Endothelial cell of umbilical vein (primary cell): ENCODE data around the gene HSD17B13. TPM values are rescaled to one million over a fixed set of nuclear protein-coding genes. Genes with fewer than 3 reads are reported as not detected.

ENCODE experiments used
- BruUV-seq: library from RNA; stranded (reverse); fragments of 400-500 nt; replicated peaks from 2 replicates; lab custom pipeline; 2021; lab: Mats Ljungman, UMichigan
- CTCF ChIA-PET: fragments of 300-600, 350-600 bp; sonication (Branson Sonifier 250); formaldehyde crosslinking; loops from one replicate; lab custom pipeline; 2021; ENCODE audit warnings: antibody characterized with exemption, inconsistent platforms; lab: Charles Lee
- POLR2A ChIA-PET: fragments of 300-600, 350-600 bp; sonication (Branson Sonifier 250); formaldehyde crosslinking; loops from one replicate; lab custom pipeline; 2021; ENCODE audit warnings: antibody characterized with exemption, inconsistent platforms; lab: Charles Lee
- DNase-seq: peaks from one replicate; pipeline ENCODE4 v3.0.0-alpha.2; 2011; ENCODE audit warnings: low read depth, low spot score
- FAIRE-seq: peaks from 2 replicates; lab custom pipeline; 2011; peaks lifted over from hg19 to GRCh38; lab: Jason Lieb, UNC
- H2AFZ ChIP-seq: 2 replicates; pipeline ENCODE4 v1.6.0; 2012; ENCODE audit warnings: low read depth, low read length, control low read depth, inconsistent platforms
- H3K27ac ChIP-seq: 2 replicates; pipeline ENCODE4 v1.5.1; 2011; ENCODE audit warnings: low read depth, mild to moderate bottlenecking, control low read depth, low read length, moderate library complexity; ENCODE audit not compliant: insufficient read depth
- H3K27me3 ChIP-seq, 2 experiments: 2 replicates each; pipeline versions ENCODE4 v1.6.0 to v1.6.1; 2011; ENCODE audit warnings: low read length in 2 of 2, mixed read lengths in 1 of 2; ENCODE audit not compliant: control insufficient read depth in 2 of 2, insufficient read depth in 2 of 2
- H3K36me3 ChIP-seq, 2 experiments: 2 replicates in 1 of 2; 3 replicates in 1 of 2; pipeline ENCODE4 v1.5.1; 2011; ENCODE audit warnings: low read length in 2 of 2, mild to moderate bottlenecking in 1 of 2, moderate library complexity in 1 of 2; ENCODE audit not compliant: control insufficient read depth in 2 of 2, insufficient read depth in 2 of 2; ENCODE audit errors: extremely low read depth in 1 of 2
- H3K4me1 ChIP-seq: 3 replicates; pipeline ENCODE4 v1.5.1; 2011; ENCODE audit warnings: mild to moderate bottlenecking, low read length; ENCODE audit not compliant: control insufficient read depth, insufficient read depth; ENCODE audit errors: extremely low read depth
- H3K4me2 ChIP-seq: 2 replicates; pipeline ENCODE4 v1.6.1; 2011; ENCODE audit warnings: low read length, control low read depth, mixed read lengths; ENCODE audit not compliant: insufficient read depth
- H3K4me3 ChIP-seq, 3 experiments: fragments of 200-600 bp in 1 of 3; sonication (generic), shearing (Covaris generic) in 1 of 3; replicated peaks in 1 of 3; 2 replicates each; pipeline ENCODE4 v1.5.1; 2011 to 2016; ENCODE audit warnings: control low read depth in 3 of 3, low read length in 3 of 3, mild to moderate bottlenecking in 2 of 3, inconsistent platforms in 1 of 3, low read depth in 1 of 3, moderate library complexity in 1 of 3; ENCODE audit not compliant: insufficient read depth in 1 of 3
- H3K79me2 ChIP-seq: 2 replicates; pipeline ENCODE4 v1.6.0; 2012; ENCODE audit warnings: low read length, inconsistent platforms; ENCODE audit not compliant: control insufficient read depth, insufficient read depth
- H3K9ac ChIP-seq: replicated peaks from 2 replicates; pipeline ENCODE3; 2011; ENCODE audit warnings: low read length, control low read depth; ENCODE audit not compliant: insufficient read depth; ENCODE audit errors: extremely low read depth
- H3K9me1 ChIP-seq: replicated peaks from 3 replicates; pipeline ENCODE4 v1.6.0; 2011; ENCODE audit warnings: mild to moderate bottlenecking, low read length; ENCODE audit not compliant: control insufficient read depth, insufficient read depth; ENCODE audit errors: extremely low read depth
- H3K9me3 ChIP-seq: replicated peaks from 2 replicates; pipeline ENCODE4 v1.5.1; 2012; ENCODE audit warnings: low read length, inconsistent platforms; ENCODE audit not compliant: control insufficient read depth, insufficient read depth
- H4K20me1 ChIP-seq: replicated peaks from 2 replicates; pipeline ENCODE3; 2011; ENCODE audit warnings: mild to moderate bottlenecking, low read length; ENCODE audit not compliant: control insufficient read depth, insufficient read depth; ENCODE audit errors: extremely low read depth
- EZH2 ChIP-seq: IDR thresholded peaks from 2 replicates; pipeline ENCODE4 v1.6.1; 2012; ENCODE audit warnings: borderline replicate concordance, low read depth, mild to moderate bottlenecking, moderate library complexity, low read length, inconsistent platforms; ENCODE audit not compliant: severe bottlenecking
- FOS ChIP-seq: IDR thresholded peaks from 2 replicates; pipeline ENCODE4 v1.6.1; 2011; ENCODE audit warnings: mild to moderate bottlenecking, low read length, moderate library complexity, borderline replicate concordance; ENCODE audit not compliant: insufficient read depth
- GATA2 ChIP-seq: IDR thresholded peaks from 2 replicates; pipeline ENCODE4 v1.7.0; 2011; ENCODE audit warnings: low read depth, mild to moderate bottlenecking, moderate library complexity, mixed read lengths, low read length; ENCODE audit not compliant: insufficient read length, insufficient read depth
- JUN ChIP-seq: IDR thresholded peaks from 2 replicates; pipeline ENCODE4 v1.6.1; 2011; ENCODE audit warnings: borderline replicate concordance, low read depth; ENCODE audit not compliant: insufficient read length, insufficient read depth
- MYC ChIP-seq: IDR thresholded peaks from one replicate; pipeline ENCODE4 v1.6.1; 2011; ENCODE audit warnings: mild to moderate bottlenecking, low read depth, low read length
- POLR2A ChIP-seq: IDR thresholded peaks from 2 replicates; pipeline ENCODE4 v1.6.1; 2012; ENCODE audit warnings: low read depth, mild to moderate bottlenecking, control low read depth, low read length
- POLR2AphosphoS5 ChIP-seq: IDR thresholded peaks from 2 replicates; pipeline ENCODE4 v1.6.1; 2012; ENCODE audit warnings: low read depth, mild to moderate bottlenecking, control low read depth, low read length, moderate library complexity; ENCODE audit not compliant: insufficient read depth
- dilution Hi-C: fragments of 300-500 bp; cut with MboI; formaldehyde crosslinking; loops from one replicate; pipeline ENCODE4 v1.15.0; 2019; ENCODE audit warnings: low sequenced_read_pairs; ENCODE audit not compliant: extremely low pct_ligation_motif_present
- intact Hi-C: fragments of 100-400 bp; cut with micrococcal nuclease; formaldehyde crosslinking; loops from one replicate; pipeline ENCODE4 v1.10.0; 2022
- polyA plus RNA-seq, 4 experiments: library from polyadenylated mRNA; depleted of rRNA in 3 of 4; stranded (reverse) in 3 of 4; unstranded in 1 of 4; fragments of >200 nt; gene quantifications; 2 replicates each; pipeline versions ENCODE4 v1.2.1 to v1.2.3, GENCODE V29; 2011 to 2012; ENCODE audit warnings: missing spikeins in 1 of 4
- total RNA-seq: library from RNA; stranded (reverse); gene quantifications from 2 replicates; pipeline ENCODE4 v1.2.3, GENCODE V29; 2021
- TF ChIP-seq, protein P1 (sequence below): IDR thresholded peaks from 2 replicates; pipeline ENCODE4 v1.6.1; 2011; ENCODE audit not compliant: insufficient read depth, insufficient read length
- TF ChIP-seq, protein P2 (sequence below), 2 donors: IDR thresholded peaks; 1 replicate in 1 of 2; 2 replicates in 1 of 2; pipeline ENCODE4 v1.5.1; 2011; ENCODE audit warnings: low read length in 2 of 2, mild to moderate bottlenecking in 2 of 2, moderate library complexity in 2 of 2, control low read depth in 1 of 2, inconsistent platforms in 1 of 2, low read depth in 1 of 2; ENCODE audit not compliant: insufficient read depth in 1 of 2; ENCODE audit errors: extremely low read depth in 1 of 2

HSD17B13 gene
- total and polyA plus RNA-seq, 2 donors (not counting 3 experiments of a cell fraction or from before 2014, with no cell fraction given): 0.07 TPM; not detected in 1

DNA sequence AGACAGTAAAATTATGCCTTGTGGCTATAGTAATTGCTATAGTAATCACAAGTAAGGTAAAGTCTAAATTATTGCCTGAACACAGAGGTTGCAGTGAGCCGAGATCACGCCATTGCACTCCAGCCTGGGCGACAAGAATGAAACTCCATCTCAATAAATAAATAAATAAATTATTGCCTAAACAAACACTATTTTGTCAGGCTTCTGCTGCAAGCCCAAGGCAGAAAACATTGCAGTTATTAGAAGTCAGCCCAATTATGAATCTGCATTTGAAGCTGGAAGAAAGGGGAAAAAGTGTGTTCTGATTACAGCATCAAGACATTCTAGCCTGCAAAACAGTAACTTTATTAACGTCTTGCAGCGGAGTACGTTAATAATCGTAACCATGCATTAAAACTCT lies 17.1 kb downstream of the HSD17B13 start:
- no peak overlapping the region for H2AFZ ChIP-seq
- no peak overlapping the region for H3K27ac ChIP-seq
- H3K4me3 ChIP-seq: no peak overlapping the region
- POLR2A ChIA-PET: no interaction called here
- dilution Hi-C loops (no loop called here), intact Hi-C loops (no loop called here)
- H3K9ac ChIP-seq: no peak overlapping the region
- no peaks in the 10 kb centered on the region for H4K20me1 ChIP-seq
- no peak for TF ChIP-seq POLR2A
- TF ChIP-seq JUN: no peak
- no peak for TF ChIP-seq POLR2AphosphoS5
- TF ChIP-seq, protein P1, sequence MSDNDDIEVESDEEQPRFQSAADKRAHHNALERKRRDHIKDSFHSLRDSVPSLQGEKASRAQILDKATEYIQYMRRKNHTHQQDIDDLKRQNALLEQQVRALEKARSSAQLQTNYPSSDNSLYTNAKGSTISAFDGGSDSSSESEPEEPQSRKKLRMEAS: no peak
- TF ChIP-seq, protein P2, sequence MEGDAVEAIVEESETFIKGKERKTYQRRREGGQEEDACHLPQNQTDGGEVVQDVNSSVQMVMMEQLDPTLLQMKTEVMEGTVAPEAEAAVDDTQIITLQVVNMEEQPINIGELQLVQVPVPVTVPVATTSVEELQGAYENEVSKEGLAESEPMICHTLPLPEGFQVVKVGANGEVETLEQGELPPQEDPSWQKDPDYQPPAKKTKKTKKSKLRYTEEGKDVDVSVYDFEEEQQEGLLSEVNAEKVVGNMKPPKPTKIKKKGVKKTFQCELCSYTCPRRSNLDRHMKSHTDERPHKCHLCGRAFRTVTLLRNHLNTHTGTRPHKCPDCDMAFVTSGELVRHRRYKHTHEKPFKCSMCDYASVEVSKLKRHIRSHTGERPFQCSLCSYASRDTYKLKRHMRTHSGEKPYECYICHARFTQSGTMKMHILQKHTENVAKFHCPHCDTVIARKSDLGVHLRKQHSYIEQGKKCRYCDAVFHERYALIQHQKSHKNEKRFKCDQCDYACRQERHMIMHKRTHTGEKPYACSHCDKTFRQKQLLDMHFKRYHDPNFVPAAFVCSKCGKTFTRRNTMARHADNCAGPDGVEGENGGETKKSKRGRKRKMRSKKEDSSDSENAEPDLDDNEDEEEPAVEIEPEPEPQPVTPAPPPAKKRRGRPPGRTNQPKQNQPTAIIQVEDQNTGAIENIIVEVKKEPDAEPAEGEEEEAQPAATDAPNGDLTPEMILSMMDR (IDR thresholded peaks at IDR 0.05; ENCODE audit: extremely low read depth in 1 of 2, insufficient read depth in 1 of 2, low read depth in 1 of 2, low read length in 2 of 2): no peak
- TF ChIP-seq GATA2: no peak
- no peak for TF ChIP-seq MYC
- TF ChIP-seq FOS: no peak
- TF ChIP-seq EZH2: no peak
- H3K27me3 ChIP-seq: peaks cover 0 to 2% of the 10 kb centered on the region in 2 experiments
- no peaks in the 10 kb centered on the region for H3K36me3 ChIP-seq
- no peaks in the 10 kb centered on the region for H3K9me3 ChIP-seq
- no peaks in the 10 kb centered on the region for H3K9me1 ChIP-seq
- DNase-seq (no peak), FAIRE-seq (no peak)
- BruUV-seq: no TSS peak
- CTCF ChIA-PET: interaction anchor here (0.7 kb wide), 1 partner anchor 35 kb away, joined by 3 read pairs; no protein-coding TSS in a partner anchor
- H3K4me1 ChIP-seq: no peaks in the 10 kb centered on the region
- no peaks in the 10 kb centered on the region for H3K79me2 ChIP-seq
- H3K4me2 ChIP-seq: no peak overlapping the region
